DOHH2 (cell line): ENCODE measurements around the gene CPD.

Experiments used
- CTCF ChIP-seq: fragments of 200-600 bp; sonication (generic); IDR thresholded peaks from one replicate; pipeline ENCODE4 v1.5.1; 2014; ENCODE audit warnings: antibody characterized with exemption, mild to moderate bottlenecking, low read depth, low read length; ENCODE audit not compliant: poor library complexity, severe bottlenecking
- EZH2phosphoT487 ChIP-seq: fragments of 200-600 bp; sonication (generic); IDR thresholded peaks from 2 replicates; pipeline ENCODE4 v1.6.1; 2017; ENCODE audit warnings: borderline replicate concordance, mild to moderate bottlenecking, antibody characterized with exemption, low read length, moderate library complexity, mixed read lengths

- TF ChIP-seq CTCF (no peak), EZH2phosphoT487 (no peak)
Observed at GRCh38 chr17:30429155-30429554, 50.4 kb downstream of the CPD start.
